ENCODE measurements around the gene FPGS. TPM values are rescaled to one million over a fixed set of nuclear protein-coding genes. Genes with fewer than 3 reads are reported as not detected.

The FPGS gene
- total RNA-seq, 4 donors from 2014 or later: 42.0 to 230 (median 75.4) TPM

DNA sequence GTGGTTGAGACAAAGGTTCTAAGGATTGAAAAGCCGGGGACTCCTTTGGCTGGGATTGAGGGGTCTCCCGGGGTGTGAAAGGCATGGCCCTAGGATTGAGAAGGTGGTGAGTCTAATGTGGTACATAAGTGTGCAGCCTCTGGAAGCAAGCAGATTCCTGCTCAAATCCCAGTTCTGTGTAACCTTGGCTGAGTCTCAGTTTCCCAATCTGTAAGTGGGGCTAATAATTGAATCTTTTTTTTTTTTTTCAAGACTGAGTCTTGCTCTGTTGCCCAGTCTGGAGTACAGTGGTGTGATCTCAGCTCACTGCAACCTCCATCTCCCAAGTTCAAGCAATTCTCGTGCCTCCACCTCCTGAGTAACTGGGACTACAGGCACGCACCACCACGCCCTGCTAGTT is 30.1 kb upstream of the FPGS start:
- TF ChIP-seq, protein P1, sequence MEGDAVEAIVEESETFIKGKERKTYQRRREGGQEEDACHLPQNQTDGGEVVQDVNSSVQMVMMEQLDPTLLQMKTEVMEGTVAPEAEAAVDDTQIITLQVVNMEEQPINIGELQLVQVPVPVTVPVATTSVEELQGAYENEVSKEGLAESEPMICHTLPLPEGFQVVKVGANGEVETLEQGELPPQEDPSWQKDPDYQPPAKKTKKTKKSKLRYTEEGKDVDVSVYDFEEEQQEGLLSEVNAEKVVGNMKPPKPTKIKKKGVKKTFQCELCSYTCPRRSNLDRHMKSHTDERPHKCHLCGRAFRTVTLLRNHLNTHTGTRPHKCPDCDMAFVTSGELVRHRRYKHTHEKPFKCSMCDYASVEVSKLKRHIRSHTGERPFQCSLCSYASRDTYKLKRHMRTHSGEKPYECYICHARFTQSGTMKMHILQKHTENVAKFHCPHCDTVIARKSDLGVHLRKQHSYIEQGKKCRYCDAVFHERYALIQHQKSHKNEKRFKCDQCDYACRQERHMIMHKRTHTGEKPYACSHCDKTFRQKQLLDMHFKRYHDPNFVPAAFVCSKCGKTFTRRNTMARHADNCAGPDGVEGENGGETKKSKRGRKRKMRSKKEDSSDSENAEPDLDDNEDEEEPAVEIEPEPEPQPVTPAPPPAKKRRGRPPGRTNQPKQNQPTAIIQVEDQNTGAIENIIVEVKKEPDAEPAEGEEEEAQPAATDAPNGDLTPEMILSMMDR (IDR thresholded peaks at IDR 0.05; ENCODE audit: low read depth): no peak

DNA sequence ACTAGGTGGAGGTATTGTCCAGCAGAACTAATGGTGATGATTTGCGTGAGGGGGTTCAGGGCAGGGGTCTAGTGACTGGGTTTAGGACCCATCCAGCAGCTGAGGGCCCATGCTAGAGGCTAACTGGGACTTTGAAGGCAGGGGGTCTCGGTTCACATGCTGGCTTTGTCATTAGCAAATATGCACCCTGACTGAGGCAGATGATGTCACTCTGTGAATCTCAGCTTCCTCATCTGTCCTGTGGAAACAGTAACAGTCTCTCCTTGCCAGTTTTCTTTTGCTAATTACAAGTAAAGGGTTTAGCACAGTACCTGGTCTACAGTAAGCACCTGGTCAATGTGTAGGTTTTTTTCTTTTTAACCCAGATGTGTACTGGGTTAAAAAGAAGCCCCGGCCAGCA is 29.4 kb upstream of the FPGS start:
- TF ChIP-seq, protein P1 (IDR thresholded peaks at IDR 0.05; ENCODE audit: low read depth): no peak

DNA sequence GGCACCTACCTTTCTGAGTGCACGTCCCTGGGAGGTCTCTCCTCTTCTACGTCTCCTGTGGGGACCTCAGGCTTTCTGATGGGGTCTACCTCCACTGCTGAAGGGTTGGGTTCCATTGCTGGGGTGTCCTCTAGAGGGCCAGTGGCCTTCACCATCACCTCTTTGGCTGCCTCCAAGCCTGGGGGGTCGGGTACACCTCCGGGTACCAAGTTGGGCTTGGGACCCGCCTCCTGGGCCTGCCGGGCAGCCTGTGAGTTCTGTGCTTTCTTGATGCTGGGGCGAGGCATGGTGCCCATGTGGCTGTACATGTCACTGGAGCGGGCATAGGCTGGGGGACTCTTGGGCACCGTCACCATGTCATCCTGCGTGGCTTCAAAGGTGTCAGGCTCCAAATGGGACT is 28.7 kb upstream of the FPGS start:
- TF ChIP-seq, protein P1 (IDR thresholded peaks at IDR 0.05; ENCODE audit: low read depth): no peak

DNA sequence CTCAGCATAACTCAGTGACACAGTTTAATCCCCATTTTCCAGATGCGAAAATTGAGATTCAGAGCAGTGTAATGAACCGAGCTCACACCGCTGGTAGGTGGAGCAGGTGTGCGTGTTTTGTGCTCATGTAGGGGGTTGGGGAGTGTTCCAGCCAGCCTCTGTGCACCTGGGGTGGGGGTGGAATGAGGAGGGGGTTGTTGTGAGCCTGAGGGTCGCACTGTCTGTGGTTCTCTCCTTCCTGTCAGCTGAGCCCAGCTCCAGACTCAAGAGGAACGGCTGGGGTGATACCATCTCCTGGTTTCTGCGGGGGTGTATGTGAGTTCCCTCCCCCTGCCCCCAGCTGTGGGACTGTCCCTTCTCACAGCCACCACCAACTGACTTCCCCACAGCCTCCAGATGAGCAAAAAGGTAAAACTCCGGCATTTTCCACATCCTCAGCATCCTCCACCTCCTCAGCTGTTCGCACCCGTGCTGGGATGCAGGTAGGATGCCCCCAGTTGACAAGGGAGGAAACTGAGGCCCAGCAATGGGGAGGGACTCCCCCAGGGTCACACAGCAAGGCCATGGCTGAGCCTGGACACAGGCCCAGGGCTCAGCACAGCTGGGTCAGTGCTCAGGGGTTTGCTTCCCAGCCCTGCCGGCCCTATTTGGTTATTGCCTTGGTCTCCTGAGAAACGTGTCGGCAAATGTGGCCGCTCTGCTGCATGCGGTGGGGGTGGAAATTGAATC is 26.3 kb upstream of the FPGS start:
- TF ChIP-seq, protein P1 (IDR thresholded peaks at IDR 0.05; ENCODE audit: low read depth): no peak

DNA sequence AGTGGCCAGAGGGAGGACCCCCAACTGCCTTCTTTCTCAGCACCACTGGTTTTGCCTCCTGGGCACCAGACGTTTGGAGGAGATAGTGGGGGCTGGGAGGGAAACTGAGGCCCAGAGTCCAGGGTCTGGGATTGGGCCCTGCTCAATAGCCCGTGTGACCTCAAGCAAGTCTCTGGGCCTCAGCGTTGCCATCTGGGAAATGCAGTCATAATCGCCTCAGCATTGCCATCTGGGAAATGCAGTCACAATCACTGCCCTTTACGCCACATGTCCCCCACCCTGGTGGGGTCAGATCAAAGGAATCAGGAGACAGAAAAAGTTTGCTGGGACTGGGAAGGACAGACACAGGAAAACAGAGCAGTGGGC is 25.8 kb upstream of the FPGS start:
- TF ChIP-seq, protein P1 (IDR thresholded peaks at IDR 0.05; ENCODE audit: low read depth): no peak

DNA sequence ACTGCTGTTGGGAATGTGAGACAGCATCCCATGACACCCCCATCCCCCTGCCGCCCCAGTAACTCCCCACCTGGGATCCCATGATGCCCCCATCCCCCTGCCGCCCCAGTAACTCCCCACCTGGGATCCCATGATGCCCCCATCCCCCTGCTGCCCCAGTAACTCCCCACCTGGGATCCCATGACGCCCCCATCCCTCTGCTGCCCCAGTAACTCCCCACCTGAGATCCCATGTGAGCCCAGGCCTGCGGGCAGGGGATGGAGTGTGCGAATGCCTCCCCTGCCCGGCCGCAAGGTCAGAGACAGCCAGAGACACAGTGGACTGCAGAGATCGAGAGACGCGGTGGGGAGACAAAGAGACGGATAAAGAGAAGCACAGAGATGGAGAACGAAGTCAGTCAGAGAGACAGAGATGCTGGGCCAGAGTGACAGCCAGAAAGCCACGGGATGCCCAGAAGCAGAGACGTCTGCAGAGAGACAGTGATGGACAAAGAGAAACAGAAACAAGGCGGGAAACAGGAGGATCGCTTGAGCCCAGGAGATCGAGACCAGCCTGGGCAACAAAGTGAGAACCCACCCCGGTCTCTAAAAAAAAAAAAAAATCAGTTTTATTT is 25.2 kb upstream of the FPGS start:
- TF ChIP-seq, protein P1 (IDR thresholded peaks at IDR 0.05; ENCODE audit: low read depth): no peak

DNA sequence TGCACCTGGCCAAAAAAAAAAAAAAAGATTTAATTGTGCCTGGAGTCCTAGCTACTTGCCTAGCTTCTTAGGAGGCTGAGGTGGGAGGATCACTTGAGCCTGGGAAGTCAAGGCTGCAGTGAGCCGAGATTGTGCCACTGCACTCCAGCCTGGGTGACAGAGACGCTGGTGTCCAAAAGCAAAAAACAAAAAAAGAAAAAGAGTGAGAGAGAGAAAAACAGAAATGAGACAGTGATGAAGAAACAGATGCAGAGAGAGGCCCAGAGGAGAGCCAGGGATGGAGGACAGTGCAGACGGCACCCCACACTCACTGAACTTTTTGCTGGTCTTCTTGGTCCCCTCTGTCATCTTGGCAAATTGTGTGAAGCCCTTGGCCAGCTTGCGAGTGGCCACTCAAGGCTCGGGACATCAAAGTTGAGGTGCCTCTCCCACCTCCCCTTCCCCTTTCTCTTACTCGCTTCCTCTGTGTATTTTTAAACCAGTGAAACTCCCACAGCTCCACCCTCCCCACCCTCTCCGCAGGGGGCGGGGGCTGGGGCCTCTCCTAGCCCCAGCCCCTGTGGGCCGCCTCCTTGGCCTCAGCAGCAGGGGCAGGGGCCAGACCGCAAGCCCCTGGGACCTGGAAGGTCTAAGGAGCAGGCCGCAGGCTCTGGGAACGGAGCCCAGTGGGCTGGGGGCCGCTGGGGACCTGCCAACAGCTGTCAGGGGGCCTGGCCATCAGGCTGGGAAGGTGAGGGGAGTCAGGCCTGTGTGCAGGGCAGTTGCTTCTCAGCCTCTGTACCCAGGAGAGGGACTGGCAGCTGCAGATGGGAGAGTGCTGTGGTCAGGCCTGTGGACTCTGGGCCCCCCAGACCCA is 24.2 kb upstream of the FPGS start, which contains the start of gene SH2D3C:
Gene SH2D3C, minus strand, starts transcription at position 387 of the 856 bp plus-strand sequence. Its CDS starts 39 bp downstream, at position 348.
- TF ChIP-seq, protein P1 (IDR thresholded peaks at IDR 0.05; ENCODE audit: low read depth): no peak

Measured in subcutaneous adipose tissue (tissue), 4 donors.